Fibroblast of peridontal ligament (primary cell): ENCODE measurements around the gene PACRG.

ENCODE experiments used
- DNase-seq: peaks from one replicate; pipeline ENCODE4 v3.0.0-alpha.2; 2010; ENCODE audit errors: extremely low read depth

PACRG gene

DNA sequence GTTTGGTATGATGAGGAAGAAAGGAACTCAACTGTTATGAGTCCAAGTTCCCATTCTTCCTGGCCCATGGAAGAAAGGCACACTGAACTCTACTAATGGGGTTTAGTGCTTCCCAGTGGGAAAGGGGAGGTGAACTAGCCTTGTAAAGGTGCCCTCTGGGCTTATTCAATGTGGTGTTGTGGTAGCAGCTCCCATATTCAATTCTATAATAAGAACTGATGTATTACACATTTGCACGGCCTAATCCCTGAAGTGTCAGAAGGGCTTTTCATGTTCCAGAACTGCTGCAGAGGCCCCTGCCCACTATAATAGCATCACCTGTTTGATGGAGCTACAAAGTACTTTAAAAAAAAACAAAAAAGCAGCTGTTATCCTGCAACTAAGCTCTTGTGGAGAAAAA lies 17.4 kb upstream of the PACRG start:
- DNase-seq = no peak

DNA sequence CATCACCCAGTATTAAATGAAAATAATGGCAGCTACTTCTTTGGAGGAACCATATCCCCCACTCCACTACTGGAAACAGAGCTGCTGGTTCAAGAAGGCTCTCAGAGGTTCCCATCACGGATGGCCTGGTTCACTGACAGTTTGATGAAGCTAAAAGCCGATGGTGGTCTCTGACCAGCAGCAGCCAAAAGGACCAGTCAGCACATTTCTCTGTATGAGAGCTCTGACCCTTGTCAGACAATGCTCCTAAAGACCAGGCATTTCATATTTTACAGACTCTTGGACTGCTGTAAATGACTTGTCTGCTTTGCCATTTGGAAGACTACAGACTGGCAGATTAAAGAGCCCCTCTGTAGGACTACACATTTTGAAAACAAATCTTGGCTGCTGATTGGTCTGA lies 16.8 kb upstream of the PACRG start:
- no peak for DNase-seq

- no peak for DNase-seq
Measured at GRCh38 chr6:162711376-162711775, 16.4 kb upstream of the PACRG start.

GRCh38 chr6:162712694-162713093 lies 15.1 kb upstream of the PACRG start:
- DNase-seq = no peak

GRCh38 chr6:162713974-162714780 lies 13.6 kb upstream of the PACRG start:
- DNase-seq = no peak

DNA sequence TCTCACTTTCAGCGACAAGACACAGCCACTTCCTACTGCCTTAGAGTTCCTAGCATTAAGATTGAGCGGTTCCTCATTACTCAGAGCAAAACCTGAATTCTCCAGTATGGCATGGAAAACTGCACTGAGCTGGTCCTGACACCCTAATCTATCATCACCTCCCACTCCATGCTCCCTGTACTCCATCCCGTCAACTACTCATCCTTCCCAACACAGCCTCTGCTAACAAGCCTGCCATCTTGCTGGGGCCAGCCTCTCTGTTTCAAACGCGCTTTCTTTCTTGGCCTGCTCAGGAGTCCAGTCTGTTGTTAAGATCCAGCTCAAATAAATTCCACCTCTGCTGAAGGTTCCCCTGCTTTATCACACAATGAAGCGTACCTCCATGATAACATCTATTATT lies 12.2 kb upstream of the PACRG start:
- DNase-seq = no peak

- no peak for DNase-seq
Measured at GRCh38 chr6:162719528-162719927, 8.2 kb upstream of the PACRG start.

GRCh38 chr6:162721404-162721687 lies 6.4 kb upstream of the PACRG start:
- no peak for DNase-seq

DNA sequence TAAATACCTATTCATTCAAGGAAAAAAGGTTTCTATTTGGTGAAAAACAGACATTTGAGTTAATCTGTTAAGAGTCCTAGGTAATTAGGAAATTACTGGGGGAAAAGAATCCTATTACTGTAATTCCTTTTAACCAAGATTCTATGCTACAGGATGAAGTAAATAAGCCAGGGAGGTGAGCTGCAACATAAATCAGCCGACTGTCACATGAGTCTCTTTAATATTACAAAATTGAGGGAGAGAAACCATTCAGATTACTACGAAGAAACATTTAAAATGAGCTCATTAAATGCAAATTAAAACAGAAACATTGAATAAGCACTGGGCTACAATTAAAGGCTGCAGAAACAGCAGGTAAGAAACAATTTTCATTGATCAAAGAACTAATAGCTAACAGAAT lies 5.5 kb upstream of the PACRG start:
- no peak for DNase-seq

DNA sequence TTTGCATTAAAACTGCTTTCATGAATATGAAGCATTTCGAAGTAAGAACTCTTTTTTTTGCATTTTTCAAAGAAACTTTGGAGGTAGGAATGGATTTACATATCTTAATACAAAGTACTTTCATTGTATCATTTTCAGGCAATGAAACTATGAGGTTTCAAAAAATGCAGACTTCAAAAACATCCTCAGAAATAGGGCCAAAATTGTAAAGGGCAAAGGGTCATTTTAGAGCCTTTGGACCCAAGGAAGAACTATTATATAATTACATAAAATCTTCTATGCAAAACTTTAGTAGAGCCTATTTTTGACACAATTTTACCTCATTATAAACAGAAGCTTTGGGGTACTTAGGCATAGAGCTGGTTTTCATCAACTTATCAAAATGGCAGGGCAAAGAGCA lies 5.1 kb upstream of the PACRG start:
- DNase-seq = no peak

- DNase-seq = no peak
Measured at GRCh38 chr6:162726947-162727321, 840 bp upstream of the PACRG start.

- DNase-seq = peak; percentile 2
Measured at GRCh38 chr6:162728197-162728596, 423 bp downstream of the PACRG start.

- DNase-seq = no peak
Measured at GRCh38 chr6:162728706-162729105, 932 bp downstream of the PACRG start.

DNA sequence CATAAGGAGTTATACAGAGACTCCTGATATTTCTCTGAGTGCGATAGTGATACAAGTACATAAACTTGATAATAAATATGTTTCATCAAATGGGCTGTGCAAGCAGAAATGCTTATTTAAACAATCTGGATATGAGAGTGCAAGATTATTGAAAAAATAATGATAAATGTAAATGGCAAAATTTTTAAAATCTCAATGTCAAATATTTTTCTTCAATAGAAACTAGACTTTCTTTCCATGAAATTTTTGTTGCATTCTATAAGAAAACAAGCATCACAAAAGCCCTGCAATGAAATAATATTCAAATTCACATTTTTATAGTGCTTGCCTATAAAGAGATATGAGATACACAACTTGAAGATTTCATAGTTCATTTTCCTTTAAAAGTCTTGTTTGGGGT lies 2.7 kb downstream of the PACRG start:
- no peak for DNase-seq

DNA sequence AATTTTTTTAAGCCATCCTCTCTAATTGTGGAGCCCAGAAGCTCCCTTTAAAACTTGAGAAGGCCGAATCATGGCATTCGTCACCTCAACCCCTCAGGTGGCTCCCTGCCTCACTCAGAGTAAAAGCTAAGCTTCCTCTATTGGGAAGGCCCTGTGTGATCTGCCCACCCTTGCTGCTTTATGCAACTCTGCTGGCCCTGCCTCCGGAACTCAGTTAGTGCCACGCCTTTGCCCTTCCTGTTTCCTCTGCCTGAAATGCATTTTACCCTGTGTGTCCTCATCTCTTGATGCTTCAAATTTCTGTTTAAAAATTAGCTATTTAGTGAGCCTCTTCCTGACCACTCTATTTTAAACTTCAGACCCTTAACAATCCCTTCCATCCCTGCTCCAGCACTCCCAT lies 5.7 kb downstream of the PACRG start:
- no peak for DNase-seq

GRCh38 chr6:162736961-162737360 lies 9.2 kb downstream of the PACRG start:
- DNase-seq = no peak

DNA sequence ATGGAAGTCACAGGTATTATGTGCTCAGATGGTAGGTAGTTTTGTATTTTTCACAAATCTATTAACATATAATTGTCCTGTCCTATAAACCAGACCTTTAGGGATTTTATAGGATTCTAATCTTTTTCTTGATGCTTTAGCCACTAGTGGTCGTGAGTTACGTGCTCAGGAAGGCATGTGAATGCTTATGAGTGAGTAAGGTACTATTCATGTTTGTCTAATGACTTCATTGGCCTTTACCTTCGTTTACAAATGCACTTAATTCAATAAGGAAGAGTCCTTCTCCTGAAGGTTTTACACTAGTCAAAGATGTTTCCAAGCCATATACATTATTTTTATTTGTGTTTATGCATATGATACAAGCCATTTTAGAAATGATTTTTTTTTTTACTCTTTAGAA lies 23.0 kb downstream of the PACRG start:
- no peak for DNase-seq

DNA sequence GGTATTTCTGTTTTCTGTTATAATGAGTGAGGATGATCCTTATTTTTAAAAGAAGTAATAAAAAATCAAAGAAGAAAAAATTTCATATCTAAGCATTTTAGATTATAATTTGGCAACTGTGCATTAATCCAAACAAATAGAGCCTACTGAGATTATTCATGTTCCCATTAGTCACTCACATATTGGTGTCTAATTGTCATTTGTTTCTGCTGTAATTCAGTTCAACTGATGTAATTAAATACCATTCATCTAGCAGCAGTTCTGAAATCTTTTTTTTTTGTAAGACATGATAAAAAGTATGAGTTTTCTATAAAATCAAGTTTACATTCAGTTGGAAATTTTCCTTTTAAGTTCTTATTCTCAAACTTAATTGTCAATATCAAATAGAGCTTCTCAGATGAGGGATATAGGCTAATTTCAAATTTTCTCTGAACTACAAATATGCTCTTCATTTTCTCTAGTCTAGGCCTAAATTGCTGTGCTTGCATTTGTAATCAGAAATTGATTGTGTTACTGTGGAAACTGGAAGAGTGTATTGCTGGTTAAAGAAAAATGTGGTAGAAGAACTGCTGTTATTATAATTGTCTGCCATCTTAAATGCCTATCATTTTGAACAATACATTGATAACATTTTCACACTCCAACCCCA lies 23.6 kb downstream of the PACRG start:
- no peak for DNase-seq

- no peak for DNase-seq
Measured at GRCh38 chr6:162753775-162754174, 26.0 kb downstream of the PACRG start.

GRCh38 chr6:162770136-162770535 lies 42.4 kb downstream of the PACRG start:
- no peak for DNase-seq

DNA sequence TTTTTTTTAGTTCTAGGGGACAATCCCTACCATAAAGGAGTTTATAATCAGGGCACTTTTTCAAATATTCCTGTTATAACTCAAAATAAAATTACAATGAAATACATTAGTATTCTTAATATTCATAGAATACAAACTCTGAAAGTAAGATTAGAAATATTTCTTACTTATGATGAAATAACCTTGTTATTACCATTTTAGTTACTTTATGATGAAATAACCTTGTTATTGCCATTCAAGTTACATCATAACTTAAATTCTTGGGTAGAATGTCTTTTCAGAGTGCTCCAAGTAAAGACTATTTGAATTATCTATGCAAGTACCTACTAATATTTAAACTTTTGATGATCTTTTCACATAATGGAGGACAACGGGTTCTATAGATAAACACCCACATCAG lies 43.2 kb downstream of the PACRG start:
- no peak for DNase-seq

DNA sequence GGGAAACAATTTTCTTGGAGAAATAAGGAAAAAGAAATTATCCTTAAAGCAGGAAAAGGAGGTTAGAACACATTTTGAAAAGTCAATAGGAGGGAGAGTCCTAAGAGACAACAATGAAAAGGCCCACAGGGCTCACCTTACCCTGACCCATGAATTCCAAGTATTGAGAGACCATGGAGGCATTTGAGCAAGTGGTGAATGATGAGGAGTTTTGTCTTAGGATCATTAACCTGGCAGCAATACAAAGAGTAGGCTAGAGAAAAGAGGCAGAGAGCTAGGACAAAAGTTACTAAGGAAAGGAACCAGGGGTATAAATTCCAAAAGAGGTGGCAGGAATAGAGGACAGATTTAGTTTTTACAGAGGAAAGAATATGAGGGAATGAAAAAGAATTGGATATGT lies 44.7 kb downstream of the PACRG start:
- DNase-seq = no peak

DNA sequence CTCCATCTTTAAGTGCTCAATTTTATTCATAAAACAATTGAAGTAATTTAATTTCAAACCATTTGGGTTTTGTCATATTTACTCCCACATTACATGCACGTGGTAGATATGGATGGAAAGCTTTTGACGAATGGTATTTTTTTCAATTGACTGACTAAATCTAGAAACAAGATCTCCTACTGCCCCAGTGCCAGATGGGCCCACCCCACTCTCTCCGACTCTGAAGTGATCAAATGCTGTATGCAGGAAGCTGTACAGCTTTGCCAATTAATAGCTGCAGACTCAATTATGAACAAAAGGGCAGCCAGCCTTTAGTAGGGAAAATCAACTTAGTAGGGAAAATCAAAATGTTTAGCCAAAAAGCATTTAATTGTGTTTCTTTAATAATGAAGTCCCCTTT lies 46.2 kb downstream of the PACRG start:
- DNase-seq = no peak

GRCh38 chr6:162777091-162777490 lies 49.3 kb downstream of the PACRG start:
- no peak for DNase-seq
